ENCODE results near the gene DHX30. TPM values are rescaled to one million over a fixed set of nuclear protein-coding genes. Genes with fewer than 3 reads are reported as not detected.
"Not testable (repeated sequence)": the region's sequence is repeated elsewhere in the genome, so short reads cannot be mapped to it uniquely, and the experiment has no call there.

Gene DHX30, protein sequence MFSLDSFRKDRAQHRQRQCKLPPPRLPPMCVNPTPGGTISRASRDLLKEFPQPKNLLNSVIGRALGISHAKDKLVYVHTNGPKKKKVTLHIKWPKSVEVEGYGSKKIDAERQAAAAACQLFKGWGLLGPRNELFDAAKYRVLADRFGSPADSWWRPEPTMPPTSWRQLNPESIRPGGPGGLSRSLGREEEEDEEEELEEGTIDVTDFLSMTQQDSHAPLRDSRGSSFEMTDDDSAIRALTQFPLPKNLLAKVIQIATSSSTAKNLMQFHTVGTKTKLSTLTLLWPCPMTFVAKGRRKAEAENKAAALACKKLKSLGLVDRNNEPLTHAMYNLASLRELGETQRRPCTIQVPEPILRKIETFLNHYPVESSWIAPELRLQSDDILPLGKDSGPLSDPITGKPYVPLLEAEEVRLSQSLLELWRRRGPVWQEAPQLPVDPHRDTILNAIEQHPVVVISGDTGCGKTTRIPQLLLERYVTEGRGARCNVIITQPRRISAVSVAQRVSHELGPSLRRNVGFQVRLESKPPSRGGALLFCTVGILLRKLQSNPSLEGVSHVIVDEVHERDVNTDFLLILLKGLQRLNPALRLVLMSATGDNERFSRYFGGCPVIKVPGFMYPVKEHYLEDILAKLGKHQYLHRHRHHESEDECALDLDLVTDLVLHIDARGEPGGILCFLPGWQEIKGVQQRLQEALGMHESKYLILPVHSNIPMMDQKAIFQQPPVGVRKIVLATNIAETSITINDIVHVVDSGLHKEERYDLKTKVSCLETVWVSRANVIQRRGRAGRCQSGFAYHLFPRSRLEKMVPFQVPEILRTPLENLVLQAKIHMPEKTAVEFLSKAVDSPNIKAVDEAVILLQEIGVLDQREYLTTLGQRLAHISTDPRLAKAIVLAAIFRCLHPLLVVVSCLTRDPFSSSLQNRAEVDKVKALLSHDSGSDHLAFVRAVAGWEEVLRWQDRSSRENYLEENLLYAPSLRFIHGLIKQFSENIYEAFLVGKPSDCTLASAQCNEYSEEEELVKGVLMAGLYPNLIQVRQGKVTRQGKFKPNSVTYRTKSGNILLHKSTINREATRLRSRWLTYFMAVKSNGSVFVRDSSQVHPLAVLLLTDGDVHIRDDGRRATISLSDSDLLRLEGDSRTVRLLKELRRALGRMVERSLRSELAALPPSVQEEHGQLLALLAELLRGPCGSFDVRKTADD
- 10 to 100 TPM; 60.2 to 68.4 TPM for total RNA-seq

DNA sequence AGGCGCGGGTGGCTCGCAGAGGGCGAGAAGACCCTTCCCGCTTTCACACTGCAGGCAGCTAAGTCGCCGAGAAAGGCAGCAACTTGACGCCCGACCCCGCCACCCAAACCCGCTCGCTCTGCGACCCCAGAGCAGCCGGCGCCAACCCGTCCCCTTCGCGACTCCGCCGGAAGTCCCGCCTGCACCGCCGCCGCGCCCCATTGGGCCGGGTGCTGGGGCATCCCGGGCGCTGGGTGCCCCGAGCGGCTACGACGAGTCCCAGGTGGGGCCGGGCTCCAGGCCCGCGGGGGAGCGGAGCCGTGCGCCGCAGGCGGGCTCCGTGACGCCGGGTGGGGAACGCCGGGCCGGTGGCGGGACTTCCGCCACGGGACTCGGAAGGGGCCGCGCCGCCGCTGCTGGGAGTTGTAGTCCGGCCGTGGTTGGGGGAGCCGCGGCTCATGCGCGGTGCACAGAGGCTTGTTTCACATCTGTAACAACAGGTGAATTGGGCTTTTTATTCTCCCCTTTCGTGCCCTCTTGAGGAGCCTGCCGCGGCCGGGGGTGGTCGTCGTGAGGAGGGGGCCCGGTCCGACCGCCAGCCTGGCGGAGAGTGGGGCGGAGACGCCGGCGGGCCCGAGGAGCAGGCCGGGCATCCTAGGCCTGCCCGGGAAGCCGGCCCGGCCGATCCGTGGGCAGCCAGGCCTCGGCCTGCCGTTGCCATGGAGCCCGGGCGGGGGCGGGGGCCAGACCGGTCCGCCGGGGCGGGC is at the start of gene DHX30:
DHX30 (plus strand) TSS at position 405 of the 746 bp plus-strand sequence. CDS start 7,546 bp downstream, outside the sequence.
- Histone ChIP-seq H3K36me3 (no peaks in the 10 kb centered on the region), H3K27me3 (replicated peaks; ENCODE audit: insufficient read depth) (no peaks in the 10 kb centered on the region), H3K4me1 (ENCODE audit: control insufficient read depth in 1 of 2, low read depth in 2 of 2) (peaks cover 17 to 22% of the 10 kb centered on the region in 2 donors), H3K4me3 (peak within 1 kb of the TSS; percentile 99), H3K27ac (peak within 1 kb of the TSS; percentile 96 to 99), H3K9me3 (no peaks in the 10 kb centered on the region)
- TF ChIP-seq, protein P1, sequence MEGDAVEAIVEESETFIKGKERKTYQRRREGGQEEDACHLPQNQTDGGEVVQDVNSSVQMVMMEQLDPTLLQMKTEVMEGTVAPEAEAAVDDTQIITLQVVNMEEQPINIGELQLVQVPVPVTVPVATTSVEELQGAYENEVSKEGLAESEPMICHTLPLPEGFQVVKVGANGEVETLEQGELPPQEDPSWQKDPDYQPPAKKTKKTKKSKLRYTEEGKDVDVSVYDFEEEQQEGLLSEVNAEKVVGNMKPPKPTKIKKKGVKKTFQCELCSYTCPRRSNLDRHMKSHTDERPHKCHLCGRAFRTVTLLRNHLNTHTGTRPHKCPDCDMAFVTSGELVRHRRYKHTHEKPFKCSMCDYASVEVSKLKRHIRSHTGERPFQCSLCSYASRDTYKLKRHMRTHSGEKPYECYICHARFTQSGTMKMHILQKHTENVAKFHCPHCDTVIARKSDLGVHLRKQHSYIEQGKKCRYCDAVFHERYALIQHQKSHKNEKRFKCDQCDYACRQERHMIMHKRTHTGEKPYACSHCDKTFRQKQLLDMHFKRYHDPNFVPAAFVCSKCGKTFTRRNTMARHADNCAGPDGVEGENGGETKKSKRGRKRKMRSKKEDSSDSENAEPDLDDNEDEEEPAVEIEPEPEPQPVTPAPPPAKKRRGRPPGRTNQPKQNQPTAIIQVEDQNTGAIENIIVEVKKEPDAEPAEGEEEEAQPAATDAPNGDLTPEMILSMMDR (IDR thresholded peaks at IDR 0.05) = no peak
- ATAC-seq (ENCODE audit: insufficient number of reproducible peaks, low FRiP score, low read depth) (peak; percentile 70), DNase-seq (ENCODE audit: low spot score) (peak; percentile 61)

DNA sequence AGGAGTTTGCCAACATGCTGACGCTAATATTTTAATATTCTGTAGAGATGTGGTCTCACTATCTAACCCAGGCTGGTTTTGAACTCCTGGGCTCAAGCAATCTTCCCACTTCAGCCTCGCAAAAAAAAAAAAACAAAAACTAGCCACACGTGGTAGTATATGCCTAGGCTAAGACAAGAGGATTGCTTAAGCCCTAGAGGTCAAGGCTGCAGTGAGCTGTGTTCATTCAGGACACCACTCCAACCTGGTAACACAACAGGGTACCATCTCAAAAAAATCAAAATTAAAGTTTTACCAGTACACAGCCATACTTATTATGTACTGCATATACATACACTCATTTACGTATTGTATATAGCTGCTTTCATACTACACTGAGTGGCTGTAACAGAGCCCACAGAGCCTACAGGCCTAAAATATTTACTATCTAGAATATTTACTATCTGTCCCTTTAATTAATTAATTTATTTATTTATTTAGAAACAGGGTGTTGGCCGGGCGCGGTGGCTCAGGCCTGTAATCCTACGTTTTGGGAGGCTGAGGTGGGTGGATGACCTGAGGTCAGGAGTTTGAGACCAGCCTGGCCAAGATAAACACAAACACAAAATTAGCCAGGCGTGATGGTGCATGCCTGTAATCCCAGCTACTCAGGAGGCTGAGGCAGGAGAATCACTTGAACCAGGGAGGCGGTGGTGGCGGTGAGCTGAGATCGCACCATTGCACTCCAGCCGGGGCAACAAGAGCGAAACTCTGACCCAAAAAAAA is 44.5 kb upstream of the DHX30 start:
- H3K27me3 ChIP-seq (replicated peaks; ENCODE audit: insufficient read depth) = no peaks in the 10 kb centered on the region
- ATAC-seq (ENCODE audit: insufficient number of reproducible peaks, low FRiP score, low read depth) (no peak), DNase-seq (ENCODE audit: low spot score) (no peak)
- no peaks in the 10 kb centered on the region for H3K36me3 ChIP-seq
- no peak overlapping the region for H3K27ac ChIP-seq
- peaks cover 2 to 11% of the 10 kb centered on the region in 2 donors for H3K4me1 ChIP-seq (ENCODE audit: control insufficient read depth in 1 of 2, low read depth in 2 of 2)
- H3K9me3 ChIP-seq = no peaks in the 10 kb centered on the region
- no peak overlapping the region for H3K4me3 ChIP-seq
- TF ChIP-seq, protein P1 (IDR thresholded peaks at IDR 0.05) = no peak

DNA sequence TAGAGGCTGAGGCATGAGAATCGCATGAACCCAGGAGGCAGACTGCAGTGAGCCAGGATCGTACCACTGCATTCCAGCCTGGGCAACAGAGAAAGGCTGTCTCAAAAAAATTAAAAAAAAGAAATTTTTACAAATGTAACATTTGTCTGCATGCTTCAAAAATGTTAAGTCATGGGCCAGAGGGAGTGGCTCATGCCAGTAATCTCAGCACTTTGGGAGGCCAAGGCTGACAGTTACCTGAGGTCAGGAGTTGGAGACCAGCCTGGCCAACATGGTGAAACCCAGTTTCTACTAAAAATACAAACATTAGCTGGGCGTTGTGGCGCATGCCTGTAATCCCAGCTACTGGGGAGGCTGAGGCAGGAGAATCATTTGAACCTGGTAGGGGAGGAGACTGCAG is 42.7 kb upstream of the DHX30 start:
- not testable (repeated sequence) for H3K4me3 ChIP-seq; H3K27me3 ChIP-seq (replicated peaks; ENCODE audit: insufficient read depth); H3K27ac ChIP-seq; DNase-seq (ENCODE audit: low spot score); H3K9me3 ChIP-seq; ATAC-seq (ENCODE audit: insufficient number of reproducible peaks, low FRiP score, low read depth); H3K36me3 ChIP-seq
- H3K4me1 ChIP-seq (ENCODE audit: control insufficient read depth in 1 of 2, low read depth in 2 of 2) = peaks cover 2 to 11% of the 10 kb centered on the region in 2 donors

DNA sequence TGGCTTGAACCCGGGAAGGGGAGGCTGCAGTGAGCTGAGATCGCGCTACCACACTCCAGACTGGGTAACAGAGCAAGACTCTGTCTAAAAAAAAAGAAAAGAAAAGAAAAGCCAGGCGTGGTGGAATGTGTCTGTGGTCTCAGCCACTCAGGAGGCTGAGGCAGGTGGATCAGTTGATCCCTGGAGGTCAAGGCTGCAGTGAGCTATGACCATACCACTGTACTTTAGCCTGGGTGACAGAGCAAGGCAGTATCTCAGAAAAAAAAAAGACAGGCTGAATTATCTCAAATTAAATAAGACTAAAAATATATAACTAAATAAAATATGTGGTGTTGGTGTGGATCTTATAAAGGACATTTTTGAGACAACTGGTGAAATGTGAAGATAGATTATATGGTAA is 41.9 kb upstream of the DHX30 start:
- ATAC-seq (ENCODE audit: insufficient number of reproducible peaks, low FRiP score, low read depth) (no peak), DNase-seq (ENCODE audit: low spot score) (no peak)
- H3K36me3 ChIP-seq = no peaks in the 10 kb centered on the region
- no peak overlapping the region for H3K4me3 ChIP-seq
- H3K4me1 ChIP-seq (ENCODE audit: control insufficient read depth in 1 of 2, low read depth in 2 of 2) = peaks cover 2 to 16% of the 10 kb centered on the region in 2 donors
- no peaks in the 10 kb centered on the region for H3K9me3 ChIP-seq
- TF ChIP-seq, protein P1 (IDR thresholded peaks at IDR 0.05) = no peak
- H3K27ac ChIP-seq = no peak overlapping the region
- H3K27me3 ChIP-seq (replicated peaks; ENCODE audit: insufficient read depth) = no peaks in the 10 kb centered on the region

Data from thoracic aorta (tissue), 2 donors.